ENCODE data around the gene GPR176.

DNA sequence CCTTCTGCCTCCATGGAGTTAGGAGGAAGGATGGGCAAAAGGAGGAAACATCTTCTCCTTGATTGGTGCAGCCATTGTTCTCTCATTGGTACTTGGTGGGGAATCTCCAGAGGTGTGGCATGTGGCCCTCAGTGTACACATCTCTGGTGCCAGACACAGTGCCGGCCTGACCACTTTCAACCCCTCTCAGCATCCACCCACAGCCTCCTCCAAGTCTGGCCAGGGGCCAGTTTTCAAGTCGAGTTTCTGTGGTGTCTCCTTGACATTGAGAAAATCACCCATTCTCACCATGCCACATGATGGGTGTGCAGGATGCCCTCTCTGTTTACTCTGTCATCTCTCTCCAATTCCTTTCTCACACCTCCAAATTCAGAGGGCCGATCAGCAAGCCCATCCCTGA lies 124.6 kb downstream of the GPR176 start:
- TF ChIP-seq, protein P1, sequence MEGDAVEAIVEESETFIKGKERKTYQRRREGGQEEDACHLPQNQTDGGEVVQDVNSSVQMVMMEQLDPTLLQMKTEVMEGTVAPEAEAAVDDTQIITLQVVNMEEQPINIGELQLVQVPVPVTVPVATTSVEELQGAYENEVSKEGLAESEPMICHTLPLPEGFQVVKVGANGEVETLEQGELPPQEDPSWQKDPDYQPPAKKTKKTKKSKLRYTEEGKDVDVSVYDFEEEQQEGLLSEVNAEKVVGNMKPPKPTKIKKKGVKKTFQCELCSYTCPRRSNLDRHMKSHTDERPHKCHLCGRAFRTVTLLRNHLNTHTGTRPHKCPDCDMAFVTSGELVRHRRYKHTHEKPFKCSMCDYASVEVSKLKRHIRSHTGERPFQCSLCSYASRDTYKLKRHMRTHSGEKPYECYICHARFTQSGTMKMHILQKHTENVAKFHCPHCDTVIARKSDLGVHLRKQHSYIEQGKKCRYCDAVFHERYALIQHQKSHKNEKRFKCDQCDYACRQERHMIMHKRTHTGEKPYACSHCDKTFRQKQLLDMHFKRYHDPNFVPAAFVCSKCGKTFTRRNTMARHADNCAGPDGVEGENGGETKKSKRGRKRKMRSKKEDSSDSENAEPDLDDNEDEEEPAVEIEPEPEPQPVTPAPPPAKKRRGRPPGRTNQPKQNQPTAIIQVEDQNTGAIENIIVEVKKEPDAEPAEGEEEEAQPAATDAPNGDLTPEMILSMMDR (IDR thresholded peaks at IDR 0.05; ENCODE audit: insufficient read depth, low read depth, low read length) = no peak
- no peak for TF ChIP-seq EZH2 (IDR thresholded peaks at IDR 0.05; ENCODE audit: insufficient read depth, low read length)

Measured in astrocyte (in vitro differentiated cells and primary cell).